ENCODE measurements around the gene CNTNAP2.

CNTNAP2 gene

GRCh38 chr7:146635205-146636032 lies 518.8 kb downstream of the CNTNAP2 start:
- DNase-seq = peak; percentile 77 to 88

GRCh38 chr7:146636033-146636356 lies 519.4 kb downstream of the CNTNAP2 start:
- no peak for DNase-seq

- no peak for DNase-seq
Measured at GRCh38 chr7:146636581-146636980, 520.0 kb downstream of the CNTNAP2 start.

- DNase-seq = no peak
Measured at GRCh38 chr7:146639291-146639690, 522.7 kb downstream of the CNTNAP2 start.

GRCh38 chr7:146641491-146641890 lies 524.9 kb downstream of the CNTNAP2 start:
- no peak for DNase-seq

- DNase-seq = no peak
Measured at GRCh38 chr7:146645383-146645976, 528.9 kb downstream of the CNTNAP2 start.

GRCh38 chr7:146647445-146647844 lies 530.8 kb downstream of the CNTNAP2 start:
- DNase-seq = no peak

GRCh38 chr7:146652176-146652575 lies 535.6 kb downstream of the CNTNAP2 start:
- no peak for DNase-seq

GRCh38 chr7:146654048-146654447 lies 537.4 kb downstream of the CNTNAP2 start:
- peak in 1 of 2 experiments; percentile 62 for DNase-seq

- peak; percentile 69 to 88 for DNase-seq
Measured at GRCh38 chr7:146655928-146656797, 539.6 kb downstream of the CNTNAP2 start.

- DNase-seq = no peak
Measured at GRCh38 chr7:146656988-146657387, 540.4 kb downstream of the CNTNAP2 start.

GRCh38 chr7:146658604-146659003 lies 542.0 kb downstream of the CNTNAP2 start:
- DNase-seq = no peak

- DNase-seq = peak in 1 of 2 experiments; percentile 32
Measured at GRCh38 chr7:146659732-146660131, 543.1 kb downstream of the CNTNAP2 start.

- DNase-seq = peak in 1 of 2 experiments; percentile 21
Measured at GRCh38 chr7:146660839-146661238, 544.2 kb downstream of the CNTNAP2 start.

GRCh38 chr7:146661435-146661834 lies 544.8 kb downstream of the CNTNAP2 start:
- DNase-seq = no peak

GRCh38 chr7:146661929-146662328 lies 545.3 kb downstream of the CNTNAP2 start:
- DNase-seq = no peak

GRCh38 chr7:146665023-146665422 lies 548.4 kb downstream of the CNTNAP2 start:
- DNase-seq = no peak

GRCh38 chr7:146670532-146670931 lies 553.9 kb downstream of the CNTNAP2 start:
- DNase-seq = no peak

- no peak for DNase-seq
Measured at GRCh38 chr7:146681487-146681886, 564.9 kb downstream of the CNTNAP2 start.

GRCh38 chr7:146683439-146683838 lies 566.8 kb downstream of the CNTNAP2 start:
- DNase-seq = no peak

GRCh38 chr7:146690987-146691386 lies 574.4 kb downstream of the CNTNAP2 start:
- DNase-seq = no peak

- no peak for DNase-seq
Measured at GRCh38 chr7:146698995-146699610, 582.5 kb downstream of the CNTNAP2 start.

- DNase-seq = peak in 1 of 2 experiments; percentile 17
Measured at GRCh38 chr7:146700015-146700560, 583.5 kb downstream of the CNTNAP2 start.
